ENCODE results near the gene PMS1. TPM values are rescaled to one million over a fixed set of nuclear protein-coding genes. Genes with fewer than 3 reads are reported as not detected.

Gene PMS1
- total and polyA plus RNA-seq, 2 donors (not counting 1 experiment from before 2014, with no cell fraction given), result 14.9 to 44.2 TPM

DNA sequence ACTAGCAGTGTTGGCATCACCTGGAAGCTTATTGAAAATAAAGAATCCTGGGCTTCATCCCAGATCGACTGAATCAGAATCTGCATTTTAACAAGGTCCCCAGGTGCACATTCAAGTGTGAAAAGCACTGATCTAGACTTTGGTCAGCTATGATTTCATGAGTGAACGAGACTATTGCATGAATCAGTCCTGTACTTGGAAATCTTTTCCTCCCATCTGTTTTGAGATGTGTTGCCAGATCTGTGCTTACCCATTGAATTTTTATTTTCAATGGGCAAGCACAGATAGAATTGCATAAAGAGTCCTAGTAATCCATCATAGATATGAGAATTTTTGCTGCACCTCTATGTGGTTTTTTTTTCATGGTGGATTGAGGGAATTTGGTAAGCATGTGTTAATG, 64.0 kb downstream of the PMS1 start:
- Histone ChIP-seq H3K79me2 (ENCODE audit: control insufficient read depth, insufficient read depth, low read length) (no peaks in the 10 kb centered on the region), H3K27ac (ENCODE audit: low read length in 2 of 2) (no peak overlapping the region), H2AFZ (ENCODE audit: insufficient read depth, low read depth, low read length, poor library complexity, severe bottlenecking) (no peak overlapping the region), H4K20me1 (ENCODE audit: control insufficient read depth, insufficient read depth, low read length, poor library complexity, severe bottlenecking) (no peaks in the 10 kb centered on the region), H3K4me1 (ENCODE audit: control insufficient read depth in 2 of 2, insufficient read depth in 2 of 2, low read length in 2 of 2) (no peaks in the 10 kb centered on the region), H3K9me3 (ENCODE audit: control extremely low read depth in 1 of 3, control insufficient read depth in 2 of 3, insufficient read depth in 1 of 3, low read length in 2 of 3) (no peaks in the 10 kb centered on the region), H3K27me3 (replicated peaks in 1 of 4; ENCODE audit: control extremely low read depth in 1 of 4, control insufficient read depth in 3 of 4, insufficient read depth in 4 of 4, low read length in 3 of 4) (no peaks in the 10 kb centered on the region), H3K4me3 (ENCODE audit: control extremely low read depth in 1 of 5, extremely low read depth in 1 of 5, insufficient read depth in 1 of 5, low read depth in 2 of 5, low read length in 4 of 5) (no peak overlapping the region), H3K9ac (ENCODE audit: low read length) (no peak overlapping the region), H3K36me3 (replicated peaks in 1 of 2; ENCODE audit: control extremely low read depth in 1 of 2, control insufficient read depth in 1 of 2, extremely low read depth in 1 of 2, insufficient read depth in 2 of 2, low read length in 1 of 2) (peaks cover 8 to 41% of the 10 kb centered on the region in 2 experiments), H3K4me2 (replicated peaks; ENCODE audit: low read depth, low read length, poor library complexity, severe bottlenecking) (no peak overlapping the region)
- CTCF ChIA-PET, result no interaction called here
- intact Hi-C loops (cut with micrococcal nuclease), result no loop called here
- no peak overlapping the region for H3K4me3 Mint-ChIP-seq
- POLR2A ChIA-PET, result no interaction called here
- no peaks in the 10 kb centered on the region for H3K9me3 Mint-ChIP-seq (ENCODE audit: insufficient read depth)
- no peak for DNase-seq
- ATAC-seq (ENCODE audit: low read depth), result no peak
- peaks cover 2% of the 10 kb centered on the region for H3K4me1 Mint-ChIP-seq
- no peak overlapping the region for H3K27ac Mint-ChIP-seq
- TF ChIP-seq EZH2 (IDR thresholded peaks at IDR 0.05; ENCODE audit: borderline replicate concordance, insufficient read depth, low read depth, low read length, poor library complexity, severe bottlenecking), result no peak
- TF ChIP-seq, protein P1, sequence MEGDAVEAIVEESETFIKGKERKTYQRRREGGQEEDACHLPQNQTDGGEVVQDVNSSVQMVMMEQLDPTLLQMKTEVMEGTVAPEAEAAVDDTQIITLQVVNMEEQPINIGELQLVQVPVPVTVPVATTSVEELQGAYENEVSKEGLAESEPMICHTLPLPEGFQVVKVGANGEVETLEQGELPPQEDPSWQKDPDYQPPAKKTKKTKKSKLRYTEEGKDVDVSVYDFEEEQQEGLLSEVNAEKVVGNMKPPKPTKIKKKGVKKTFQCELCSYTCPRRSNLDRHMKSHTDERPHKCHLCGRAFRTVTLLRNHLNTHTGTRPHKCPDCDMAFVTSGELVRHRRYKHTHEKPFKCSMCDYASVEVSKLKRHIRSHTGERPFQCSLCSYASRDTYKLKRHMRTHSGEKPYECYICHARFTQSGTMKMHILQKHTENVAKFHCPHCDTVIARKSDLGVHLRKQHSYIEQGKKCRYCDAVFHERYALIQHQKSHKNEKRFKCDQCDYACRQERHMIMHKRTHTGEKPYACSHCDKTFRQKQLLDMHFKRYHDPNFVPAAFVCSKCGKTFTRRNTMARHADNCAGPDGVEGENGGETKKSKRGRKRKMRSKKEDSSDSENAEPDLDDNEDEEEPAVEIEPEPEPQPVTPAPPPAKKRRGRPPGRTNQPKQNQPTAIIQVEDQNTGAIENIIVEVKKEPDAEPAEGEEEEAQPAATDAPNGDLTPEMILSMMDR (IDR thresholded peaks at IDR 0.05), result no peak
- 92% methylated on average over 1 of the region's 2 CpGs for WGBS (ENCODE audit: insufficient coverage)
- H3K27me3 Mint-ChIP-seq, result no peaks in the 10 kb centered on the region

DNA sequence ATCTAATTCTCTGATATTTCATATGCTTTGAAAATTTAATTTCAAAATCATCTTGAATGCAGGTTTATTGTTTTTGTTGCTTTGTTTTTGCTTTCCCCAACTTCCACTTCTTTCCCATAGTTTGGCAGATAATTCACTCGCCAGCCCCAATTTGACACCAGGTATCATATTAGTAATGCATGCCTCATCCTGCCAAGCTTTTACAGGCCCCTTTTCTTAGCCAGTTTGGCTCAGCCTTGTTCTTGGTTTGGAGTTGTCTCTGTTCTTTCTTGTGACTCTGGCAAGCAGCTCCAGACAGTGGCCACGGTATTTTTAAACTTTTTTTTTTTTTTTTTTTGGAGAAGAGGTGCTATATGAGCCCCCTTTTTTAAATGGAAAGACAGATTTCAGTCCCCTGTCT, 65.3 kb downstream of the PMS1 start:
- Histone ChIP-seq H3K4me2 (replicated peaks; ENCODE audit: low read depth, low read length, poor library complexity, severe bottlenecking) (no peak overlapping the region), H3K4me3 (ENCODE audit: control extremely low read depth in 1 of 5, extremely low read depth in 1 of 5, insufficient read depth in 1 of 5, low read depth in 2 of 5, low read length in 4 of 5) (no peak overlapping the region), H3K9me3 (ENCODE audit: control extremely low read depth in 1 of 3, control insufficient read depth in 2 of 3, insufficient read depth in 1 of 3, low read length in 2 of 3) (no peaks in the 10 kb centered on the region), H2AFZ (ENCODE audit: insufficient read depth, low read depth, low read length, poor library complexity, severe bottlenecking) (no peak overlapping the region), H3K27ac (ENCODE audit: low read length in 2 of 2) (no peak overlapping the region), H3K79me2 (ENCODE audit: control insufficient read depth, insufficient read depth, low read length) (no peaks in the 10 kb centered on the region), H4K20me1 (ENCODE audit: control insufficient read depth, insufficient read depth, low read length, poor library complexity, severe bottlenecking) (no peaks in the 10 kb centered on the region), H3K36me3 (replicated peaks in 1 of 2; ENCODE audit: control extremely low read depth in 1 of 2, control insufficient read depth in 1 of 2, extremely low read depth in 1 of 2, insufficient read depth in 2 of 2, low read length in 1 of 2) (peaks cover 8 to 34% of the 10 kb centered on the region in 2 experiments), H3K4me1 (ENCODE audit: control insufficient read depth in 2 of 2, insufficient read depth in 2 of 2, low read length in 2 of 2) (no peaks in the 10 kb centered on the region), H3K9ac (ENCODE audit: low read length) (no peak overlapping the region), H3K27me3 (replicated peaks in 1 of 4; ENCODE audit: control extremely low read depth in 1 of 4, control insufficient read depth in 3 of 4, insufficient read depth in 4 of 4, low read length in 3 of 4) (no peaks in the 10 kb centered on the region)
- CTCF ChIA-PET, result no interaction called here
- intact Hi-C loops (cut with micrococcal nuclease), result no loop called here
- no peak overlapping the region for H3K27ac Mint-ChIP-seq
- ATAC-seq (ENCODE audit: low read depth) (no peak), DNase-seq (no peak)
- TF ChIP-seq, protein P1 (IDR thresholded peaks at IDR 0.05), result no peak
- no peak for TF ChIP-seq EZH2 (IDR thresholded peaks at IDR 0.05; ENCODE audit: borderline replicate concordance, insufficient read depth, low read depth, low read length, poor library complexity, severe bottlenecking)
- H3K27me3 Mint-ChIP-seq, result no peaks in the 10 kb centered on the region
- no peaks in the 10 kb centered on the region for H3K9me3 Mint-ChIP-seq (ENCODE audit: insufficient read depth)
- POLR2A ChIA-PET, result no interaction called here
- H3K4me1 Mint-ChIP-seq, result peaks cover 2% of the 10 kb centered on the region
- WGBS (ENCODE audit: insufficient coverage), result no CpG with 5 or more reads among the region's 2 CpGs
- no peak overlapping the region for H3K4me3 Mint-ChIP-seq
